SK-N-SH (cell line): ENCODE results near the gene CDH11. TPM values are rescaled to one million over a fixed set of nuclear protein-coding genes. Genes with fewer than 3 reads are reported as not detected.

Experiments
- CTCF ChIA-PET: fragments of 300-600, 350-600 bp; formaldehyde crosslinking; extraction: SDS; loops from one replicate; lab custom pipeline; 2021; lab: Yijun Ruan, JAX
- POLR2A ChIA-PET: fragments of 350-600 bp; sonication (Branson Sonifier 250); formaldehyde crosslinking; extraction: SDS; loops from one replicate; lab custom pipeline; 2020; ENCODE audit warnings: antibody characterized with exemption, inconsistent platforms; lab: Yijun Ruan, JAX
- DNase-seq: peaks from one replicate; pipeline ENCODE4 v3.0.0; 2012
- H2AFZ ChIP-seq: fragments of 200-600 bp; sonication (generic); 2 replicates; pipeline ENCODE4 v1.8.1; 2016; ENCODE audit warnings: antibody characterized with exemption, mild to moderate bottlenecking, low read depth
- H3F3A ChIP-seq: fragments of 200-600 bp; sonication (generic); replicated peaks from 2 replicates; pipeline ENCODE3; 2016; ENCODE audit warnings: antibody characterized with exemption, mild to moderate bottlenecking; ENCODE audit not compliant: insufficient read depth
- H3K27ac ChIP-seq, 2 experiments: fragments of 200-500 bp in 1 of 2; fragments of 200-600 bp in 1 of 2; sonication (Bioruptor generic) in 1 of 2; sonication (generic), shearing (Covaris generic) in 1 of 2; 2 replicates each; pipeline versions ENCODE4 v1.5.1 to v1.6.1; 2014 to 2016; ENCODE audit warnings: low read depth in 2 of 2, inconsistent platforms in 1 of 2, low read length in 1 of 2, mild to moderate bottlenecking in 1 of 2, mixed read lengths in 1 of 2
- H3K27me3 ChIP-seq: fragments of 200-600 bp; sonication (generic), shearing (Covaris generic); 2 replicates; pipeline ENCODE4 v1.6.1; 2016; ENCODE audit warnings: mixed run types; ENCODE audit not compliant: insufficient read depth
- H3K36me3 ChIP-seq, 2 experiments: fragments of 200-500 bp in 1 of 2; fragments of 200-600 bp in 1 of 2; sonication (Bioruptor generic) in 1 of 2; sonication (generic) in 1 of 2; replicated peaks in 1 of 2; 2 replicates each; pipeline versions ENCODE3 to v1.5.1; 2014 to 2016; ENCODE audit warnings: low read length in 1 of 2, mild to moderate bottlenecking in 1 of 2; ENCODE audit not compliant: insufficient read depth in 2 of 2, control insufficient read depth in 1 of 2
- H3K4me1 ChIP-seq, 2 experiments: fragments of 200-500 bp in 1 of 2; fragments of 200-600 bp in 1 of 2; sonication (Bioruptor generic) in 1 of 2; sonication (generic), shearing (Covaris generic) in 1 of 2; 2 replicates each; pipeline versions ENCODE4 v1.5.1 to v1.6.1; 2014 to 2016; ENCODE audit warnings: low read depth in 1 of 2, low read length in 1 of 2, mixed run types in 1 of 2; ENCODE audit not compliant: insufficient read depth in 2 of 2, control insufficient read depth in 1 of 2
- H3K4me2 ChIP-seq: fragments of 200-600 bp; sonication (generic), shearing (Covaris generic); 2 replicates; pipeline ENCODE4 v1.6.1; 2017; ENCODE audit warnings: mixed run types
- H3K4me3 ChIP-seq, 2 experiments: fragments of 200-500 bp in 1 of 2; fragments of 200-600 bp in 1 of 2; sonication (Bioruptor generic) in 1 of 2; sonication (generic), shearing (Covaris generic) in 1 of 2; 2 replicates each; pipeline versions ENCODE4 v1.5.1 to v1.8.1; 2014 to 2016; ENCODE audit warnings: low read depth in 2 of 2, inconsistent platforms in 1 of 2, low read length in 1 of 2, mild to moderate bottlenecking in 1 of 2, mixed read lengths in 1 of 2, moderate library complexity in 1 of 2
- H3K79me2 ChIP-seq: fragments of 200-600 bp; sonication (generic); 2 replicates; pipeline ENCODE4 v1.8.1; 2017; ENCODE audit warnings: mild to moderate bottlenecking; ENCODE audit not compliant: insufficient read depth
- H3K9ac ChIP-seq: fragments of 200-600 bp; sonication (generic); 2 replicates; pipeline ENCODE4 v1.6.1; 2017; ENCODE audit warnings: mixed run types
- H3K9me2 ChIP-seq: fragments of 200-600 bp; sonication (generic); 2 replicates; pipeline ENCODE4 v1.6.1; 2017; ENCODE audit warnings: mixed run types
- H3K9me3 ChIP-seq: fragments of 200-600 bp; sonication (generic); 2 replicates; pipeline ENCODE4 v1.6.1; 2017; ENCODE audit warnings: mixed run types, mild to moderate bottlenecking, moderate library complexity
- H4K20me1 ChIP-seq: fragments of 200-600 bp; sonication (generic); 2 replicates; pipeline ENCODE4 v1.6.1; 2017; ENCODE audit warnings: mild to moderate bottlenecking, mixed run types; ENCODE audit not compliant: insufficient read depth
- FOSL2 ChIP-seq: IDR thresholded peaks from 2 replicates; pipeline ENCODE4 v1.4.0; 2012; ENCODE audit warnings: low read depth, mild to moderate bottlenecking, moderate library complexity, borderline replicate concordance
- FOXJ3 ChIP-seq: sonication (generic); formaldehyde crosslinking; IDR thresholded peaks from 2 replicates; pipeline ENCODE4 v1.5.1; 2020; ENCODE audit warnings: mild to moderate bottlenecking, missing genetic modification reagents
- GABPA ChIP-seq: IDR thresholded peaks from 2 replicates; pipeline ENCODE4 v1.4.0; 2012; ENCODE audit warnings: low read depth, mild to moderate bottlenecking
- MXI1 ChIP-seq: IDR thresholded peaks from 2 replicates; pipeline ENCODE4 v1.6.1; 2012; ENCODE audit warnings: mild to moderate bottlenecking, low read depth, low read length, improper control_type of control experiment
- NFIC ChIP-seq: IDR thresholded peaks from 2 replicates; pipeline ENCODE4 v1.4.0; 2012; ENCODE audit warnings: borderline replicate concordance
- NRF1 ChIP-seq: IDR thresholded peaks from 2 replicates; pipeline ENCODE4 v1.6.1; 2012; ENCODE audit warnings: low read depth, mild to moderate bottlenecking, low read length
- RAD21 ChIP-seq: IDR thresholded peaks from 2 replicates; pipeline ENCODE4 v1.6.1; 2012; ENCODE audit warnings: mild to moderate bottlenecking, low read length
- RCOR1 ChIP-seq: fragments of 150-350 bp; IDR thresholded peaks from 2 replicates; pipeline ENCODE4 v1.6.1; 2017; ENCODE audit warnings: antibody characterized with exemption, low read length
- SIN3A ChIP-seq: IDR thresholded peaks from 2 replicates; pipeline ENCODE4 v1.6.1; 2012; ENCODE audit warnings: low read depth, mild to moderate bottlenecking, low read length, moderate library complexity, borderline replicate concordance
- SMC3 ChIP-seq: IDR thresholded peaks from 2 replicates; pipeline ENCODE4 v1.6.1; 2012; ENCODE audit warnings: low read depth, low read length, improper control_type of control experiment
- TCF12 ChIP-seq: IDR thresholded peaks from 2 replicates; pipeline ENCODE4 v1.4.0; 2012
- TEAD4 ChIP-seq: IDR thresholded peaks from 2 replicates; pipeline ENCODE4 v1.4.0; 2012; ENCODE audit warnings: mild to moderate bottlenecking, borderline replicate concordance; ENCODE audit not compliant: insufficient read depth
- WGBS: methylation state at CpG from one replicate; pipeline ENCODE4 v1.1.6; 2017; ENCODE audit warnings: low lambda C conversion rate; 5-methylcytosine and 5-hydroxymethylcytosine counted together
- polyA plus RNA-seq, 3 experiments: library from polyadenylated mRNA; depleted of rRNA; stranded (reverse); fragments of >200 nt; gene quantifications; 2 replicates each; pipeline ENCODE4 v1.2.3, GENCODE V29; 2012
- TF ChIP-seq, protein P1 (sequence below): fragments of 150-350 bp; IDR thresholded peaks from 2 replicates; pipeline ENCODE4 v1.6.1; 2017; ENCODE audit warnings: antibody characterized with exemption, low read length, low read depth, borderline replicate concordance
- TF ChIP-seq, protein P2 (sequence below): fragments of 150-350 bp; IDR thresholded peaks from 2 replicates; pipeline ENCODE4 v1.6.1; 2016; ENCODE audit warnings: mild to moderate bottlenecking, low read depth, low read length
- TF ChIP-seq, protein P3 (sequence below): fragments of 200-600 bp; sonication (generic); IDR thresholded peaks from 2 replicates; pipeline ENCODE4 v1.6.1; 2017; ENCODE audit warnings: antibody characterized with exemption, mild to moderate bottlenecking, moderate library complexity
- TF ChIP-seq, protein P4 (sequence below): IDR thresholded peaks from 2 replicates; pipeline ENCODE4 v1.4.0; 2012; ENCODE audit warnings: low read depth, borderline replicate concordance
- TF ChIP-seq, protein P5 (sequence below): IDR thresholded peaks from 2 replicates; pipeline ENCODE4 v1.4.0; 2012; ENCODE audit warnings: low read depth, borderline replicate concordance
- TF ChIP-seq, protein P6 (sequence below): IDR thresholded peaks from 2 replicates; pipeline ENCODE4; 2012
- TF ChIP-seq, protein P7 (sequence below): IDR thresholded peaks from 2 replicates; pipeline ENCODE4 v1.4.0; 2012; ENCODE audit warnings: low read depth

The CDH11 gene
- polyA plus RNA-seq, 1 of the 3 experiments (the other 2 are of a cell fraction), result 269 TPM

DNA sequence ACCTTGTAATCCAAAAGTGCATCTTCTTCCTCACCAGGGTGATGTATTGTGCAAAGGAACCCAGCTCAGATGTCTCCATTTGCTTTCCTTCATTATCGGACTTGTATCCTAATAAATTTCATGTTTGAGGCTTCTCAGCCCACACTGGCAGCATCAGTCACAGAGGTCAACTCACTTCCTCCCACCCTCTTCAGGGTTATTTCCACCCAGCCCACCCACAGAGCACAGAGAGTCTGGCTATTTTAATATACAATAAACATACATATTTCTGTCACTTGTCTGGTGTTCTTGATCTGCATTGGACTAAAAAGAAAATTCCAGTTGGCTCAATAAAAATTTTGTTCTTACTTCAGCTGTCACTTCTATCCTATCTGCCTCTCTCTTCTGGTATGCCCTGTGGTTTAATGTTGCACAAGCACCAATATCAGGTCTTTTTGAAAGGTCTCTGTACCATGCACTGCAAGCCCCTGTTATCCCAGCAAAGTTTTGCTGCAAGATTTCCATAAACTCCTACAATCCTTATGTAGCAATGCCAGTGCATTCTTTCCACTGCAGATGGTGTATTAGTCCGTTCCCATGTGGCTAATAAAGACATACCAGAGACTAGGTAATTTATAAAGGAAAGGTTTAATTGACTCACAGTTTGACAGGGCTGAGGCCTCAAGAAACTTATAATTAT is 201.8 kb downstream of the CDH11 start:
- H3K27me3 ChIP-seq, result no peaks in the 10 kb centered on the region
- no peak for TF ChIP-seq NRF1
- TF ChIP-seq TCF12, result no peak
- TF ChIP-seq, protein P1, sequence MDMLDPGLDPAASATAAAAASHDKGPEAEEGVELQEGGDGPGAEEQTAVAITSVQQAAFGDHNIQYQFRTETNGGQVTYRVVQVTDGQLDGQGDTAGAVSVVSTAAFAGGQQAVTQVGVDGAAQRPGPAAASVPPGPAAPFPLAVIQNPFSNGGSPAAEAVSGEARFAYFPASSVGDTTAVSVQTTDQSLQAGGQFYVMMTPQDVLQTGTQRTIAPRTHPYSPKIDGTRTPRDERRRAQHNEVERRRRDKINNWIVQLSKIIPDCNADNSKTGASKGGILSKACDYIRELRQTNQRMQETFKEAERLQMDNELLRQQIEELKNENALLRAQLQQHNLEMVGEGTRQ, result no peak
- TF ChIP-seq MXI1, result no peak
- TF ChIP-seq FOSL2, result no peak
- TF ChIP-seq, protein P2, sequence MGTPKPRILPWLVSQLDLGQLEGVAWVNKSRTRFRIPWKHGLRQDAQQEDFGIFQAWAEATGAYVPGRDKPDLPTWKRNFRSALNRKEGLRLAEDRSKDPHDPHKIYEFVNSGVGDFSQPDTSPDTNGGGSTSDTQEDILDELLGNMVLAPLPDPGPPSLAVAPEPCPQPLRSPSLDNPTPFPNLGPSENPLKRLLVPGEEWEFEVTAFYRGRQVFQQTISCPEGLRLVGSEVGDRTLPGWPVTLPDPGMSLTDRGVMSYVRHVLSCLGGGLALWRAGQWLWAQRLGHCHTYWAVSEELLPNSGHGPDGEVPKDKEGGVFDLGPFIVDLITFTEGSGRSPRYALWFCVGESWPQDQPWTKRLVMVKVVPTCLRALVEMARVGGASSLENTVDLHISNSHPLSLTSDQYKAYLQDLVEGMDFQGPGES, result no peak
- no peak for TF ChIP-seq SIN3A
- TF ChIP-seq, protein P3, sequence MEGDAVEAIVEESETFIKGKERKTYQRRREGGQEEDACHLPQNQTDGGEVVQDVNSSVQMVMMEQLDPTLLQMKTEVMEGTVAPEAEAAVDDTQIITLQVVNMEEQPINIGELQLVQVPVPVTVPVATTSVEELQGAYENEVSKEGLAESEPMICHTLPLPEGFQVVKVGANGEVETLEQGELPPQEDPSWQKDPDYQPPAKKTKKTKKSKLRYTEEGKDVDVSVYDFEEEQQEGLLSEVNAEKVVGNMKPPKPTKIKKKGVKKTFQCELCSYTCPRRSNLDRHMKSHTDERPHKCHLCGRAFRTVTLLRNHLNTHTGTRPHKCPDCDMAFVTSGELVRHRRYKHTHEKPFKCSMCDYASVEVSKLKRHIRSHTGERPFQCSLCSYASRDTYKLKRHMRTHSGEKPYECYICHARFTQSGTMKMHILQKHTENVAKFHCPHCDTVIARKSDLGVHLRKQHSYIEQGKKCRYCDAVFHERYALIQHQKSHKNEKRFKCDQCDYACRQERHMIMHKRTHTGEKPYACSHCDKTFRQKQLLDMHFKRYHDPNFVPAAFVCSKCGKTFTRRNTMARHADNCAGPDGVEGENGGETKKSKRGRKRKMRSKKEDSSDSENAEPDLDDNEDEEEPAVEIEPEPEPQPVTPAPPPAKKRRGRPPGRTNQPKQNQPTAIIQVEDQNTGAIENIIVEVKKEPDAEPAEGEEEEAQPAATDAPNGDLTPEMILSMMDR, result no peak
- TF ChIP-seq, protein P4, sequence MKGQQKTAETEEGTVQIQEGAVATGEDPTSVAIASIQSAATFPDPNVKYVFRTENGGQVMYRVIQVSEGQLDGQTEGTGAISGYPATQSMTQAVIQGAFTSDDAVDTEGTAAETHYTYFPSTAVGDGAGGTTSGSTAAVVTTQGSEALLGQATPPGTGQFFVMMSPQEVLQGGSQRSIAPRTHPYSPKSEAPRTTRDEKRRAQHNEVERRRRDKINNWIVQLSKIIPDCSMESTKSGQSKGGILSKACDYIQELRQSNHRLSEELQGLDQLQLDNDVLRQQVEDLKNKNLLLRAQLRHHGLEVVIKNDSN, result no peak
- no peaks in the 10 kb centered on the region for H3K9me2 ChIP-seq
- no peaks in the 10 kb centered on the region for H3F3A ChIP-seq
- 66% methylated on average over 2 of the region's 2 CpGs for WGBS
- no peaks in the 10 kb centered on the region for H3K9me3 ChIP-seq
- H3K27ac ChIP-seq, result no peak overlapping the region
- no peaks in the 10 kb centered on the region for H3K79me2 ChIP-seq
- no peak overlapping the region for H2AFZ ChIP-seq
- POLR2A ChIA-PET, result no interaction called here
- H3K4me2 ChIP-seq, result no peak overlapping the region
- CTCF ChIA-PET, result no interaction called here
- H3K4me1 ChIP-seq, result no peaks in the 10 kb centered on the region
- no peaks in the 10 kb centered on the region for H4K20me1 ChIP-seq
- H3K4me3 ChIP-seq, result no peak overlapping the region
- no peak for DNase-seq
- no peak overlapping the region for H3K9ac ChIP-seq
- no peaks in the 10 kb centered on the region for H3K36me3 ChIP-seq

DNA sequence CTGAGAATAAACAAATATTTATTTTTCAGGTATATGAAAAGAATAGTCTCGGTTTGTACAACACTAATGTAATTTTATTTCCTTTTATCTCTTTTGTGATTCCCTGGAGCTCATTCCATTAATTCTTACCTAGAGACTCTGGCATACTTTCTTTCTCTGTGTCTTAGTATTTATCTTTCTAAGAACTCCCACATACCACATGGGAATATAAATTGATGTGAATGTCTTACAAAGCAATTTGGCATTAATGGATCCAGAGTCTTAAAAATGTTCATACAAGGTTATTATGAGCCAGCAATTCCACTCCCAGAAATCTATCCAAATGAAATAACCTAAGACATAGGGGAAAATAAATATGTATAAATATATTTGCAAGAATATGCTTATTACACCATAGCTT is 202.7 kb downstream of the CDH11 start:
- H3K9me3 ChIP-seq, result no peaks in the 10 kb centered on the region
- POLR2A ChIA-PET, result no interaction called here
- no peak overlapping the region for H3K27ac ChIP-seq
- no peaks in the 10 kb centered on the region for H3K4me1 ChIP-seq
- no peak overlapping the region for H2AFZ ChIP-seq
- no peak overlapping the region for H3K9ac ChIP-seq
- no peaks in the 10 kb centered on the region for H3K36me3 ChIP-seq
- H3K27me3 ChIP-seq, result no peaks in the 10 kb centered on the region
- no peak for DNase-seq
- H3K4me2 ChIP-seq, result no peak overlapping the region
- whole genome bisulfite sequencing, result 41% methylated on average over 1 of the region's 1 CpG
- H3F3A ChIP-seq, result no peaks in the 10 kb centered on the region
- no peaks in the 10 kb centered on the region for H3K79me2 ChIP-seq
- CTCF ChIA-PET, result no interaction called here
- H3K4me3 ChIP-seq, result no peak overlapping the region
- H4K20me1 ChIP-seq, result no peaks in the 10 kb centered on the region
- no peaks in the 10 kb centered on the region for H3K9me2 ChIP-seq
- TF ChIP-seq NRF1, result no peak
- TF ChIP-seq, protein P5, sequence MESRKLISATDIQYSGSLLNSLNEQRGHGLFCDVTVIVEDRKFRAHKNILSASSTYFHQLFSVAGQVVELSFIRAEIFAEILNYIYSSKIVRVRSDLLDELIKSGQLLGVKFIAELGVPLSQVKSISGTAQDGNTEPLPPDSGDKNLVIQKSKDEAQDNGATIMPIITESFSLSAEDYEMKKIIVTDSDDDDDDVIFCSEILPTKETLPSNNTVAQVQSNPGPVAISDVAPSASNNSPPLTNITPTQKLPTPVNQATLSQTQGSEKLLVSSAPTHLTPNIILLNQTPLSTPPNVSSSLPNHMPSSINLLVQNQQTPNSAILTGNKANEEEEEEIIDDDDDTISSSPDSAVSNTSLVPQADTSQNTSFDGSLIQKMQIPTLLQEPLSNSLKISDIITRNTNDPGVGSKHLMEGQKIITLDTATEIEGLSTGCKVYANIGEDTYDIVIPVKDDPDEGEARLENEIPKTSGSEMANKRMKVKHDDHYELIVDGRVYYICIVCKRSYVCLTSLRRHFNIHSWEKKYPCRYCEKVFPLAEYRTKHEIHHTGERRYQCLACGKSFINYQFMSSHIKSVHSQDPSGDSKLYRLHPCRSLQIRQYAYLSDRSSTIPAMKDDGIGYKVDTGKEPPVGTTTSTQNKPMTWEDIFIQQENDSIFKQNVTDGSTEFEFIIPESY, result no peak
- TF ChIP-seq RAD21, result no peak
- no peak for TF ChIP-seq SMC3
- TF ChIP-seq, protein P6, sequence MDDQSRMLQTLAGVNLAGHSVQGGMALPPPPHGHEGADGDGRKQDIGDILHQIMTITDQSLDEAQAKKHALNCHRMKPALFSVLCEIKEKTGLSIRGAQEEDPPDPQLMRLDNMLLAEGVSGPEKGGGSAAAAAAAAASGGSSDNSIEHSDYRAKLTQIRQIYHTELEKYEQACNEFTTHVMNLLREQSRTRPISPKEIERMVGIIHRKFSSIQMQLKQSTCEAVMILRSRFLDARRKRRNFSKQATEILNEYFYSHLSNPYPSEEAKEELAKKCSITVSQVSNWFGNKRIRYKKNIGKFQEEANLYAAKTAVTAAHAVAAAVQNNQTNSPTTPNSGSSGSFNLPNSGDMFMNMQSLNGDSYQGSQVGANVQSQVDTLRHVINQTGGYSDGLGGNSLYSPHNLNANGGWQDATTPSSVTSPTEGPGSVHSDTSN, result no peak
- no peak for TF ChIP-seq NFIC
- no peak for TF ChIP-seq GABPA
- no peak for TF ChIP-seq FOXJ3 (CRISPR knock-in tag)
- TF ChIP-seq, protein P7, sequence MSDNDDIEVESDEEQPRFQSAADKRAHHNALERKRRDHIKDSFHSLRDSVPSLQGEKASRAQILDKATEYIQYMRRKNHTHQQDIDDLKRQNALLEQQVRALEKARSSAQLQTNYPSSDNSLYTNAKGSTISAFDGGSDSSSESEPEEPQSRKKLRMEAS, result no peak
- no peak for TF ChIP-seq TEAD4
- TF ChIP-seq FOSL2, result no peak
- no peak for TF ChIP-seq SIN3A
- no peak for TF ChIP-seq RCOR1
